Measurements from ENCODE around the gene FCHSD2. TPM values are rescaled to one million over a fixed set of nuclear protein-coding genes. Genes with fewer than 3 reads are reported as not detected.
A peak's percentile ranks its signal among the peaks of the same experiment; 100 is the strongest.

The FCHSD2 gene
- total and polyA plus RNA-seq, 2 donors (not counting 1 experiment from before 2014, with no cell fraction given) = 113 to 189 TPM

DNA sequence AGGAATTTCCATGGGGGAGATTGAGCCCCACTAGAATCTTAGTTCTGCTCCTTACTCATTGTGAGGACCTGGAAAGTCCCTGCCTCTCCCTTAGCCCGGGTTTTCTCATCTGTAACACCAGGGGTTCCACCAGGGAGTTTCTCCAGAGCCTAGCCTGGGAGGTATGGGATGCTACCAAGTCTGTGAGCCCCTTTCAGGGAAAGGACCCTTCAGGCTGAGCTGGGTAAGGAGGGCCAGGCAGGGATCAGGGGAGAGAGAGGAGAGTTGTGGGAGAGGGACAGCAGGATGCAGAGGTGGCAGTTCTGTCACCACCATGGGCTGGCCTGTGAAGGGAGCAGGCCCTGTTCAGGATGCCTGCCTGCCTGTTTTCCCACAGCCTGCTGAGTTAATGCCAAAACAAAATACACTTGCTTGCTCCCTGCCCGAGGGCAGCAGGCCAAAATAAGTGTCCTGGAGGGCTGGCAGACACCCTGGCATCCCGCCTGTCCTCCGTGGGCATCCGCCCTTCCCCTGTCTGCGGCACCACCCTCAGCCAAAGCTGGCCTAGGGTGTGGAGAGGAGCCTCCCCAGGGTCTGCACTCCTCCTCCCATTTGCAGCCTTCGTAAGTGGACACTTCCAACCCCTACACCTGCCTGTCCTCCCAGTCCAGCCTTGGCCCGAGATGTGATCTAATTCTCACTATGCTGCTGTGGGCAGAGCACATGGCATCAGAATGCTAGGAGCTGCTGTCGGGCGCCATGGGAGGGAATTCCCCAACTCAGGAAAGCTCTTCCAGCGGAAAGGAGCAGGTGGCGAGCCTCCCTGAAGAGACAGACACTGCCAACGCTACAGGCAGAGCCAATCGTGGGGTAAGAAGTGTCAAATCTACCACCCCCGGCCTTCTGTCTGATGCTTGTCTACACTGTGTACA, 5.9 kb upstream of the FCHSD2 start:
- TF ChIP-seq, protein P1, sequence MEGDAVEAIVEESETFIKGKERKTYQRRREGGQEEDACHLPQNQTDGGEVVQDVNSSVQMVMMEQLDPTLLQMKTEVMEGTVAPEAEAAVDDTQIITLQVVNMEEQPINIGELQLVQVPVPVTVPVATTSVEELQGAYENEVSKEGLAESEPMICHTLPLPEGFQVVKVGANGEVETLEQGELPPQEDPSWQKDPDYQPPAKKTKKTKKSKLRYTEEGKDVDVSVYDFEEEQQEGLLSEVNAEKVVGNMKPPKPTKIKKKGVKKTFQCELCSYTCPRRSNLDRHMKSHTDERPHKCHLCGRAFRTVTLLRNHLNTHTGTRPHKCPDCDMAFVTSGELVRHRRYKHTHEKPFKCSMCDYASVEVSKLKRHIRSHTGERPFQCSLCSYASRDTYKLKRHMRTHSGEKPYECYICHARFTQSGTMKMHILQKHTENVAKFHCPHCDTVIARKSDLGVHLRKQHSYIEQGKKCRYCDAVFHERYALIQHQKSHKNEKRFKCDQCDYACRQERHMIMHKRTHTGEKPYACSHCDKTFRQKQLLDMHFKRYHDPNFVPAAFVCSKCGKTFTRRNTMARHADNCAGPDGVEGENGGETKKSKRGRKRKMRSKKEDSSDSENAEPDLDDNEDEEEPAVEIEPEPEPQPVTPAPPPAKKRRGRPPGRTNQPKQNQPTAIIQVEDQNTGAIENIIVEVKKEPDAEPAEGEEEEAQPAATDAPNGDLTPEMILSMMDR (IDR thresholded peaks at IDR 0.05) = no peak
- no peak for TF ChIP-seq EZH2 (IDR thresholded peaks at IDR 0.05; ENCODE audit: borderline replicate concordance, insufficient read depth, low read depth, low read length, poor library complexity, severe bottlenecking)
- peaks cover 98 to 100% of the 10 kb centered on the region in 2 donors for H3K4me1 ChIP-seq (ENCODE audit: control insufficient read depth in 2 of 2, insufficient read depth in 2 of 2, low read length in 2 of 2)
- H3K4me2 ChIP-seq (replicated peaks; ENCODE audit: low read depth, low read length, poor library complexity, severe bottlenecking) = peak overlapping the region; percentile 52
- H3K4me3 ChIP-seq (ENCODE audit: control extremely low read depth in 1 of 5, extremely low read depth in 1 of 5, insufficient read depth in 1 of 5, low read depth in 2 of 5, low read length in 4 of 5) = no peak overlapping the region
- peak; percentile 23 for DNase-seq
- H3K4me3 Mint-ChIP-seq = peak overlapping the region; percentile 45
- no peaks in the 10 kb centered on the region for H3K27me3 Mint-ChIP-seq
- no peak overlapping the region for H2AFZ ChIP-seq (ENCODE audit: insufficient read depth, low read depth, low read length, poor library complexity, severe bottlenecking)
- CTCF ChIA-PET = interaction anchor here (0.9 to 21.7 kb wide), 5 partner anchors 12 to 222 kb away, joined by 3 to 271 read pairs (median 35); no protein-coding TSS in a partner anchor
- H3K36me3 ChIP-seq (replicated peaks in 1 of 2; ENCODE audit: control extremely low read depth in 1 of 2, control insufficient read depth in 1 of 2, extremely low read depth in 1 of 2, insufficient read depth in 2 of 2, low read length in 1 of 2) = no peaks in the 10 kb centered on the region
- H3K9ac ChIP-seq (ENCODE audit: low read length) = peak overlapping the region; percentile 14
- peaks cover 48% of the 10 kb centered on the region for H3K79me2 ChIP-seq (ENCODE audit: control insufficient read depth, insufficient read depth, low read length)
- peak overlapping the region; percentile 91 for H3K27ac Mint-ChIP-seq
- H3K27me3 ChIP-seq (replicated peaks in 1 of 4; ENCODE audit: control extremely low read depth in 1 of 4, control insufficient read depth in 3 of 4, insufficient read depth in 4 of 4, low read length in 3 of 4) = no peaks in the 10 kb centered on the region
- no peaks in the 10 kb centered on the region for H4K20me1 ChIP-seq (ENCODE audit: control insufficient read depth, insufficient read depth, low read length, poor library complexity, severe bottlenecking)
- peaks cover 0 to 8% (median 0%) of the 10 kb centered on the region in 3 donors for H3K9me3 ChIP-seq (ENCODE audit: control extremely low read depth in 1 of 3, control insufficient read depth in 2 of 3, insufficient read depth in 1 of 3, low read length in 2 of 3)
- 68% methylated on average over 4 of the region's 15 CpGs for WGBS (ENCODE audit: insufficient coverage)
- intact Hi-C loops (cut with micrococcal nuclease) = no loop called here
- no peaks in the 10 kb centered on the region for H3K9me3 Mint-ChIP-seq (ENCODE audit: insufficient read depth)
- ATAC-seq (ENCODE audit: low read depth) = no peak
- peaks cover 98% of the 10 kb centered on the region for H3K4me1 Mint-ChIP-seq
- peak overlapping the region; percentile 3 to 64 for H3K27ac ChIP-seq (ENCODE audit: low read length in 2 of 2)
- POLR2A ChIA-PET = interaction anchor here (0.6 to 1.9 kb wide), 3 partner anchors 8 to 65 kb away, joined by 4 to 6 read pairs (median 4); no protein-coding TSS in a partner anchor

All from B cell (primary cell).